Pancreas (tissue), 10 donors: Measurements from ENCODE around the gene CD72. TPM values are rescaled to one million over a fixed set of nuclear protein-coding genes. Genes with fewer than 3 reads are reported as not detected.
A peak's percentile ranks its signal among the peaks of the same experiment; 100 is the strongest.
"Not testable (repeated sequence)": the region's sequence is repeated elsewhere in the genome, so short reads cannot be mapped to it uniquely, and the experiment has no call there.

Experiments used
- ATAC-seq, 4 donors: fragments of 200-7000 bp; cut with Tn5 transposase; one replicate each; pipeline versions ENCODE4 v1.8.0 to v1.9.1; 2020; ENCODE audit warnings: mild to moderate bottlenecking in 4 of 4, moderate library complexity in 4 of 4
- DNase-seq, 6 donors: peaks; one replicate each; pipeline ENCODE4 v3.0.0-alpha.2; 2020
- FAIRE-seq: peaks from 2 replicates; lab custom pipeline; 2012; peaks lifted over from hg19 to GRCh38; lab: Jason Lieb, UNC
- H3K27ac ChIP-seq, 4 donors: fragments of 200-600 bp; sonication (generic); 1 replicate in 3 of 4; 2 replicates in 1 of 4; pipeline versions ENCODE4 v1.5.0 to v1.8.0; 2020
- H3K27me3 ChIP-seq, 4 donors: fragments of 200-600 bp; one replicate each; pipeline ENCODE4 v1.8.0; 2021
- H3K36me3 ChIP-seq, 3 donors: fragments of 200-600 bp; sonication (generic) in 1 of 3; one replicate each; pipeline versions ENCODE4 v1.5.0 to v1.8.0; 2020 to 2021
- H3K4me1 ChIP-seq, 3 donors: fragments of 200-600 bp; one replicate each; pipeline ENCODE4 v1.8.0; 2021
- H3K4me3 ChIP-seq, 4 donors: fragments of 200-600 bp; sonication (generic) in 2 of 4; one replicate each; pipeline versions ENCODE4 v1.5.0 to v1.8.0; 2020 to 2021
- H3K9me3 ChIP-seq, 4 donors: fragments of 200-600 bp; one replicate each; pipeline ENCODE4 v1.8.0; 2021
- WGBS, 2 donors: extraction: QIAGEN DNeasy Blood & Tissue Kit; methylation state at CpG; one replicate each; pipeline ENCODE4 v1.1.7; 2013; 5-methylcytosine and 5-hydroxymethylcytosine counted together
- intact Hi-C, 3 donors: fragments of 100-400 bp; cut with DNase I; formaldehyde crosslinking; loops; one replicate each; pipeline versions ENCODE4 v1.11.1 to v1.14.2; 2022
- polyA plus RNA-seq, 2 donors: library from polyadenylated mRNA; stranded (reverse); fragments of 200-250 nt; gene quantifications; one replicate each; pipeline ENCODE4 v1.2.3, GENCODE V29; 2013
- total RNA-seq, 6 donors: library from RNA; stranded (reverse); fragmentation: NEBNext Ultra II Directional in 4 of 6; extraction: Animal tissue kit (Norgen Biotek cat#: 25700) in 4 of 6; gene quantifications; one replicate each; pipeline versions ENCODE4 v1.2.1 to v1.2.4, GENCODE V29; 2021 to 2023
- TF ChIP-seq, protein P1 (sequence below), 4 donors: fragments of 200-600 bp; sonication (generic) in 3 of 4; IDR thresholded peaks; one replicate each; pipeline versions ENCODE4 v1.5.0 to v1.8.0; 2021; ENCODE audit warnings: antibody characterized with exemption in 4 of 4
- donor health status: healthy with polysubstance abuse.
- donor health status: DM: no; HTN: no; CAD: no; lungs with moderate emphysema.
- donor health status: DM: no; HTN: no; CAD: no.
- donor health status: control.
- donor health status: control.
- donor health status: Bipolar disorder and iron deficiency.
- donor health status: DM: yes; HTN: yes; CAD: no.
- donor health status: DM: no; HTN: no; CAD: no.
- donor health status: DM: no; HTN: no; CAD: no.
- donor health status: DM: yes; HTN: yes; CAD: no.

Gene CD72
- total and polyA plus RNA-seq, 8 donors: 0.88 to 7.7 (median 3.1) TPM

- DNase-seq (peak; percentile 39 to 79 (median 66)), ATAC-seq (peak; percentile 47 to 77 (median 66)), FAIRE-seq (no peak)
- no peaks in the 10 kb centered on the region for H3K9me3 ChIP-seq
- peak overlapping the region in 3 of 4 donors; percentile 20 to 45 (median 28) for H3K4me3 ChIP-seq
- intact Hi-C loops: no loop called here
- H3K27ac ChIP-seq: no peak overlapping the region
- H3K36me3 ChIP-seq: no peaks in the 10 kb centered on the region
- no peaks in the 10 kb centered on the region for H3K4me1 ChIP-seq
- WGBS, 2 donors: 14 to 20% methylated on average over 39 to 51 of the region's 51 CpGs
- H3K27me3 ChIP-seq: no peaks in the 10 kb centered on the region
- TF ChIP-seq, protein P1, sequence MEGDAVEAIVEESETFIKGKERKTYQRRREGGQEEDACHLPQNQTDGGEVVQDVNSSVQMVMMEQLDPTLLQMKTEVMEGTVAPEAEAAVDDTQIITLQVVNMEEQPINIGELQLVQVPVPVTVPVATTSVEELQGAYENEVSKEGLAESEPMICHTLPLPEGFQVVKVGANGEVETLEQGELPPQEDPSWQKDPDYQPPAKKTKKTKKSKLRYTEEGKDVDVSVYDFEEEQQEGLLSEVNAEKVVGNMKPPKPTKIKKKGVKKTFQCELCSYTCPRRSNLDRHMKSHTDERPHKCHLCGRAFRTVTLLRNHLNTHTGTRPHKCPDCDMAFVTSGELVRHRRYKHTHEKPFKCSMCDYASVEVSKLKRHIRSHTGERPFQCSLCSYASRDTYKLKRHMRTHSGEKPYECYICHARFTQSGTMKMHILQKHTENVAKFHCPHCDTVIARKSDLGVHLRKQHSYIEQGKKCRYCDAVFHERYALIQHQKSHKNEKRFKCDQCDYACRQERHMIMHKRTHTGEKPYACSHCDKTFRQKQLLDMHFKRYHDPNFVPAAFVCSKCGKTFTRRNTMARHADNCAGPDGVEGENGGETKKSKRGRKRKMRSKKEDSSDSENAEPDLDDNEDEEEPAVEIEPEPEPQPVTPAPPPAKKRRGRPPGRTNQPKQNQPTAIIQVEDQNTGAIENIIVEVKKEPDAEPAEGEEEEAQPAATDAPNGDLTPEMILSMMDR (IDR thresholded peaks at IDR 0.05): no peak
Observed at GRCh38 chr9:35616681-35617459, 1.3 kb downstream of the CD72 start.

DNA sequence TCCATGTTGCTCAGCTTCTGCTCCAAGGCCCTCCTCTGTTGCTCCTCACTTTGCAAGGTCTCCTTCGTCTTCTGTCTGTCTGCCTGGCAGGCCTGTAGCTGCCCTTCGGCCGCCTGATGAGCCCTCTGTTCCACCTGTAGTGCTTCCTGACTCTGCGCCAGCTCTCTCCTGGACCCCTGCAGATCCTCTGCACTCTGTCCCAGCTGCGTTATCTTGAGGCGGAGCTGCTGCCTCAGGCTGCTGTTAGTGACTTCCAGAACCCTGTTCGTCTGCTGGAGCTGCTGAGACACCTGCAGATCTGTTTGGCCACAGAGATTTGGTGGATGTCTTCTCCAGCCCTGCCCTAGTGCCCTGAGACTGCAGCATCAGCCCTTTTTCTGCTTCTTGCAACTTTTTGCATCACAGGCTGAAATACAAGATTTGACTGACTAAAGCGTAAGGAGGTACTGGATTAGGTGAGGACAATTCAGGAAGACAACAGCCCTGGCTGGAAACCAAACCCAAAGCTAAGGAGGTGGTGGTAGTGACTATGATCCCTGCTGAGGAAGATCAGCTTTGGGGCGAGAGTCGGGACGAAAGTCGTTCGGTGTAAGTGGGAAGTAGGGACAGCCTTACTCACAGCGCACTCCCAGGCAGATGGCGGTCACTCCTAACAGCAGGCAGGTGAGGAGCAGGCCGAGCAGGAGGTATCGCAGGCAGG is 2.1 kb downstream of the CD72 start:
- H3K36me3 ChIP-seq: no peaks in the 10 kb centered on the region
- WGBS, 2 donors: 83 to 89% methylated on average over 17 of the region's 17 CpGs
- H3K4me3 ChIP-seq: no peak overlapping the region
- intact Hi-C loops: no loop called here
- ATAC-seq (no peak), DNase-seq (no peak), FAIRE-seq (no peak)
- no peaks in the 10 kb centered on the region for H3K9me3 ChIP-seq
- H3K27ac ChIP-seq: no peak overlapping the region
- H3K27me3 ChIP-seq: no peaks in the 10 kb centered on the region
- TF ChIP-seq, protein P1 (IDR thresholded peaks at IDR 0.05): no peak
- no peaks in the 10 kb centered on the region for H3K4me1 ChIP-seq

- H3K4me3 ChIP-seq: no peak overlapping the region
- no peaks in the 10 kb centered on the region for H3K4me1 ChIP-seq
- ATAC-seq (no peak), FAIRE-seq (no peak), DNase-seq (no peak)
- H3K27me3 ChIP-seq: no peaks in the 10 kb centered on the region
- H3K36me3 ChIP-seq: peaks cover 0 to 11% (median 0%) of the 10 kb centered on the region in 3 donors
- 79 to 86% methylated on average over 2 of the region's 2 CpGs for WGBS, 2 donors
- intact Hi-C loops: no loop called here
- no peak overlapping the region for H3K27ac ChIP-seq
- TF ChIP-seq, protein P1 (IDR thresholded peaks at IDR 0.05): no peak
- H3K9me3 ChIP-seq: no peaks in the 10 kb centered on the region
Observed at GRCh38 chr9:35612843-35613242, 5.4 kb downstream of the CD72 start.

DNA sequence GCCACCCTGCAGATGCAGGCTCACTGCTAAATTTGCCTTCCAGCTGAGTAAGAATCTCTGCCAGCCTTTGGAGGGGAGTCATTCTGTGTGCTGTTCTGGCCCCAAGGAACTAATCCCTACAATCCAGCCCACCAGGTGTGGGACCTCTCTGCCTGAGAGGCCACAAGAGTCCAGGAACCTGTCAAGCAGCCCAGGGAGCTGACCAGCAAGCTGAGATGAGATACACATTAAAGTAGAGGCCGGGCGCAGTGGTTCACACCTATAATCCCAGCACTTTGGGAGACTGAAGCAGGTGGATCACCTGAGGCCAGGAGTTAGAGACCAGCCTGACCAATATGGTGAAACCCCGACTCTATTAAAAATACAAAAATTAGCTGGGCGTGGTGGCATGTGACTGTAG is 6.1 kb downstream of the CD72 start:
- H3K4me3 ChIP-seq: not testable (repeated sequence)

DNA sequence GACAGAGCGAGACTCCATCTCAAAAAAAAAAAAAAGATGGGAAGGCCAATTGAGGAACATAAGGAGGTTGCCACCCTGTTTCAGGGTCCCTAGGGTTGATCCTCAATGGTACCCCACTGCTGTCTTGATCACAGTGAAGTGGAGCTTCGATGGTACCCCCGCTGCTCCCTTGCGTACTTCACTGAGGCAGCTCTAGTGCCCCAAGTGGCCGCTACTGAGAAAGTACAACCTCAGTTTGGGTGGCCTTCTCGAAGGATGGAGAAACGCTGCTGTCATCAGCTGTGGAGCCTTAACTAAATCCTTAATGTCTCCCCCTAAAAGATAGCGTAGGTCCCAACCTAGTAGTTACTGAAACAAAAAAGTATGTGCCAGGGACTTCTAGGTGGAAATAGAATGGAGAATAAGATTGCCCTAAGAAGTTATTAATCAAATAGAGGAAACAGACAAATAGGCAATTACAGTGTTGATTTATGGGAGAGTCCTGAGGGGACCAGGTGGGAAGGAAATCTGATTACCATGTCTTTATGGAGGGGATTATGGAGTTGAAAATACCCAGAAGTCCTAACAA is 6.9 kb downstream of the CD72 start:
- no peak for DNase-seq
- Histone ChIP-seq H3K9me3 (no peaks in the 10 kb centered on the region), H3K36me3 (peaks cover 0 to 11% (median 0%) of the 10 kb centered on the region in 3 donors), H3K4me1 (peaks cover 0 to 7% (median under 1%) of the 10 kb centered on the region in 3 donors), H3K27ac (no peak overlapping the region), H3K4me3 (no peak overlapping the region), H3K27me3 (no peaks in the 10 kb centered on the region)
- 18 to 19% methylated on average over 8 of the region's 8 CpGs for WGBS, 2 donors
- intact Hi-C loops: no loop called here
- TF ChIP-seq, protein P1 (IDR thresholded peaks at IDR 0.05): peak; percentile 19 to 53 (median 40)
- FAIRE-seq: no peak
- peak; percentile 56 to 83 (median 72) for ATAC-seq

More for the DNA sequence above, 6.1 kb downstream of the CD72 start:
- WGBS, 2 donors: 82 to 83% methylated on average over 4 of the region's 4 CpGs
- DNase-seq, FAIRE-seq, H3K4me1 ChIP-seq, H3K9me3 ChIP-seq, ATAC-seq, H3K27me3 ChIP-seq, intact Hi-C loops, H3K27ac ChIP-seq: not testable (repeated sequence)
- peaks cover 0 to 11% (median 0%) of the 10 kb centered on the region in 3 donors for H3K36me3 ChIP-seq
